Lower leg skin (tissue), 4 donors: ENCODE measurements around the gene LRTM1. TPM values are rescaled to one million over a fixed set of nuclear protein-coding genes. Genes with fewer than 3 reads are reported as not detected.

Source experiments
- DNase-seq, 2 donors: peaks; one replicate each; pipeline ENCODE4 v3.0.0-alpha.2; 2019; ENCODE audit warnings: low spot score in 2 of 2
- H3K4me3 ChIP-seq: fragments of 200-600 bp; sonication (generic); 2 replicates; pipeline ENCODE4 v1.5.1; 2017; ENCODE audit warnings: mild to moderate bottlenecking, low read depth; ENCODE audit not compliant: poor library complexity, severe bottlenecking
- POLR2A ChIP-seq, 2 donors: fragments of 450-650 bp; IDR thresholded peaks; one replicate each; pipeline ENCODE4 v1.6.1; 2016 to 2017; ENCODE audit warnings: antibody characterized with exemption in 2 of 2, mild to moderate bottlenecking in 1 of 2, moderate library complexity in 1 of 2
- WGBS, 2 donors: methylation state at CpG; one replicate each; pipeline ENCODE4 v1.1.5; 2018; 5-methylcytosine and 5-hydroxymethylcytosine counted together
- intact Hi-C: fragments of 100-400 bp; cut with DNase I; formaldehyde crosslinking; loops from one replicate; pipeline ENCODE4 v1.15.0; 2023; ENCODE audit warnings: low total_unique reads
- total RNA-seq, 4 donors: library from RNA; depleted of rRNA; stranded (reverse); fragments of >200 nt; gene quantifications; one replicate each; pipeline ENCODE4 v1.1.0, GENCODE V29; 2016
- TF ChIP-seq, protein P1 (sequence below), 3 donors: fragments of 450-650 bp; IDR thresholded peaks; one replicate each; pipeline ENCODE4 v1.5.1; 2016; ENCODE audit warnings: antibody characterized with exemption in 3 of 3, mild to moderate bottlenecking in 3 of 3, moderate library complexity in 2 of 3

The LRTM1 gene
- total RNA-seq, 4 donors from 2014 or later = not detected

DNA sequence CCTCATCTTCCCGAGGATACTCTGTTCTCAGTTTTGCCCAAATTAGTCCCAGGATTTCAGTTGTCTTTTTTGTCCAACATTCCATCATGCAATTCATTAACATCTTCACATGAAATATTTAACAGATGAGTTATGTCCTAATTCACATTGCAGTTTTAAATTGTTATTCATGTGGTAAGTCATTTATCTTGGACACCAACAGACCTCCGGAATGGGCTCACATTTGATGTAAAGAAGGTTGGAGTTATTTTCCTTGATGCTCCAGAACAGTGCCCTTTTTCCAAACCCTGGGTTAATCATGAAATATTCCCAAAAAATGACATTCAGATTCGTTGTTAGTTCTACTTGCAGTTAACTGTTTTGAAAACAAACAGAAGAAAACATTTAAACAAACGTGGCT is 32.8 kb upstream of the LRTM1 start:
- intact Hi-C loops = no loop called here
- DNase-seq = no peak
- H3K4me3 ChIP-seq = no peak overlapping the region
- WGBS, 2 donors = 46 to 55% methylated on average over 4 of the region's 4 CpGs
- TF ChIP-seq POLR2A (IDR thresholded peaks at IDR 0.05) = no peak
- TF ChIP-seq, protein P1, sequence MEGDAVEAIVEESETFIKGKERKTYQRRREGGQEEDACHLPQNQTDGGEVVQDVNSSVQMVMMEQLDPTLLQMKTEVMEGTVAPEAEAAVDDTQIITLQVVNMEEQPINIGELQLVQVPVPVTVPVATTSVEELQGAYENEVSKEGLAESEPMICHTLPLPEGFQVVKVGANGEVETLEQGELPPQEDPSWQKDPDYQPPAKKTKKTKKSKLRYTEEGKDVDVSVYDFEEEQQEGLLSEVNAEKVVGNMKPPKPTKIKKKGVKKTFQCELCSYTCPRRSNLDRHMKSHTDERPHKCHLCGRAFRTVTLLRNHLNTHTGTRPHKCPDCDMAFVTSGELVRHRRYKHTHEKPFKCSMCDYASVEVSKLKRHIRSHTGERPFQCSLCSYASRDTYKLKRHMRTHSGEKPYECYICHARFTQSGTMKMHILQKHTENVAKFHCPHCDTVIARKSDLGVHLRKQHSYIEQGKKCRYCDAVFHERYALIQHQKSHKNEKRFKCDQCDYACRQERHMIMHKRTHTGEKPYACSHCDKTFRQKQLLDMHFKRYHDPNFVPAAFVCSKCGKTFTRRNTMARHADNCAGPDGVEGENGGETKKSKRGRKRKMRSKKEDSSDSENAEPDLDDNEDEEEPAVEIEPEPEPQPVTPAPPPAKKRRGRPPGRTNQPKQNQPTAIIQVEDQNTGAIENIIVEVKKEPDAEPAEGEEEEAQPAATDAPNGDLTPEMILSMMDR (IDR thresholded peaks at IDR 0.05) = no peak

- TF ChIP-seq, protein P1 (IDR thresholded peaks at IDR 0.05) = no peak
- no peak for TF ChIP-seq POLR2A (IDR thresholded peaks at IDR 0.05)
- DNase-seq = no peak
- no peak overlapping the region for H3K4me3 ChIP-seq
- intact Hi-C loops = no loop called here
- WGBS, 2 donors = 90 to 100% methylated on average over 1 of the region's 1 CpG
Observed at GRCh38 chr3:54960082-54960481, 32.2 kb upstream of the LRTM1 start.

DNA sequence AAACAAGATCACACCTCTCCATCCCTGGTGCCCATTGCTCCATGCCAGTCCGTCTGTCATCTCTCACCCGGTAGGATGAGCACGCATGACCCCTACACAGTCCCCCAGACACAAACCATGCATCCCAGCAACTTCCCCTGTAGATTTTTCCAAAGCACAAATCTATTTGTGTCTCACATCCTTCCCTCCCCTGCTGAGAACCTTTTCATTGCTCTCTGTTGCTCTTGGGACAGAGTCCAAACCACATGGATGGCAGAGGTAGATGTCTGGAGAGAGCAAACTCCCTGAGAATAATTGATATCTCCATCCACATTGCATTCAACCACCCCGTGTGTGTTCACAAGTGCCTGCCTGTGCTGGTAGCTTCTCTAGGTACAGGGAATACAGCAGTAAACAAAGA is 29.9 kb upstream of the LRTM1 start:
- DNase-seq = no peak
- no peak overlapping the region for H3K4me3 ChIP-seq
- intact Hi-C loops = no loop called here
- 67 to 77% methylated on average over 4 of the region's 4 CpGs for WGBS, 2 donors
- TF ChIP-seq, protein P1 (IDR thresholded peaks at IDR 0.05) = no peak
- TF ChIP-seq POLR2A (IDR thresholded peaks at IDR 0.05) = no peak

- H3K4me3 ChIP-seq = no peak overlapping the region
- intact Hi-C loops = no loop called here
- DNase-seq = no peak
- WGBS, 2 donors = 45 to 55% methylated on average over 6 of the region's 6 CpGs
- no peak for TF ChIP-seq POLR2A (IDR thresholded peaks at IDR 0.05)
- TF ChIP-seq, protein P1 (IDR thresholded peaks at IDR 0.05) = no peak
Observed at GRCh38 chr3:54955941-54956340, 28.1 kb upstream of the LRTM1 start.

DNA sequence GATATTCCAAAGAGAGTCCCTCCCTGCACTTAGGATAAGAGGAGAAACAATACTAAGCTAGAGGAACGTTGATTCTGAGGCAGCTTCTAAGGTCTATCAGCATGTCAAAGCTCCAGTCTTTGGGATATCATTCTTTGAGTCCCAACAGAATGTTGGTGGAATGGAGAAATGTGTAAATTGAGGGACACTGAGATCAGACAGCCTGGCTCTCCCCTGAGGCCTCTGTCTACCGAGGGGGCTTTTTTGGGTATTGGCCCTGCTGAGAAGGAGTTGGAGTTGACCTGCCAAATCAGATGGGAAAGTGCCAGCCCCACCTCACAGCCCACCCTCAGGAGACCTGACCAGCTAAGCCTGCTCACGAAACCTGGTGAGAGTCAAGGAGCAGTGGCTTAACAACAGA is 27.6 kb upstream of the LRTM1 start:
- intact Hi-C loops = no loop called here
- no peak overlapping the region for H3K4me3 ChIP-seq
- WGBS, 2 donors = 78 to 90% methylated on average over 3 of the region's 3 CpGs
- TF ChIP-seq, protein P1 (IDR thresholded peaks at IDR 0.05) = no peak
- no peak for DNase-seq

GRCh38 chr3:54954521-54954920 is 26.7 kb upstream of the LRTM1 start:
- no peak for TF ChIP-seq POLR2A (IDR thresholded peaks at IDR 0.05)
- TF ChIP-seq, protein P1 (IDR thresholded peaks at IDR 0.05) = no peak
- 46 to 74% methylated on average over 5 of the region's 5 CpGs for WGBS, 2 donors
- intact Hi-C loops = no loop called here
- H3K4me3 ChIP-seq = no peak overlapping the region
- no peak for DNase-seq
